NCI-H2029 (cell line): ENCODE data around the gene FMNL1.
"Not testable (repeated sequence)": the region's sequence is repeated elsewhere in the genome, so short reads cannot be mapped to it uniquely, and the experiment has no call there.

ENCODE experiments used
- DNase-seq: peaks from one replicate; lab custom pipeline; 2025; lab: John Stamatoyannopoulos, UW

The FMNL1 gene, protein sequence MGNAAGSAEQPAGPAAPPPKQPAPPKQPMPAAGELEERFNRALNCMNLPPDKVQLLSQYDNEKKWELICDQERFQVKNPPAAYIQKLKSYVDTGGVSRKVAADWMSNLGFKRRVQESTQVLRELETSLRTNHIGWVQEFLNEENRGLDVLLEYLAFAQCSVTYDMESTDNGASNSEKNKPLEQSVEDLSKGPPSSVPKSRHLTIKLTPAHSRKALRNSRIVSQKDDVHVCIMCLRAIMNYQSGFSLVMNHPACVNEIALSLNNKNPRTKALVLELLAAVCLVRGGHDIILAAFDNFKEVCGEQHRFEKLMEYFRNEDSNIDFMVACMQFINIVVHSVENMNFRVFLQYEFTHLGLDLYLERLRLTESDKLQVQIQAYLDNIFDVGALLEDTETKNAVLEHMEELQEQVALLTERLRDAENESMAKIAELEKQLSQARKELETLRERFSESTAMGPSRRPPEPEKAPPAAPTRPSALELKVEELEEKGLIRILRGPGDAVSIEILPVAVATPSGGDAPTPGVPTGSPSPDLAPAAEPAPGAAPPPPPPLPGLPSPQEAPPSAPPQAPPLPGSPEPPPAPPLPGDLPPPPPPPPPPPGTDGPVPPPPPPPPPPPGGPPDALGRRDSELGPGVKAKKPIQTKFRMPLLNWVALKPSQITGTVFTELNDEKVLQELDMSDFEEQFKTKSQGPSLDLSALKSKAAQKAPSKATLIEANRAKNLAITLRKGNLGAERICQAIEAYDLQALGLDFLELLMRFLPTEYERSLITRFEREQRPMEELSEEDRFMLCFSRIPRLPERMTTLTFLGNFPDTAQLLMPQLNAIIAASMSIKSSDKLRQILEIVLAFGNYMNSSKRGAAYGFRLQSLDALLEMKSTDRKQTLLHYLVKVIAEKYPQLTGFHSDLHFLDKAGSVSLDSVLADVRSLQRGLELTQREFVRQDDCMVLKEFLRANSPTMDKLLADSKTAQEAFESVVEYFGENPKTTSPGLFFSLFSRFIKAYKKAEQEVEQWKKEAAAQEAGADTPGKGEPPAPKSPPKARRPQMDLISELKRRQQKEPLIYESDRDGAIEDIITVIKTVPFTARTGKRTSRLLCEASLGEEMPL

DNA sequence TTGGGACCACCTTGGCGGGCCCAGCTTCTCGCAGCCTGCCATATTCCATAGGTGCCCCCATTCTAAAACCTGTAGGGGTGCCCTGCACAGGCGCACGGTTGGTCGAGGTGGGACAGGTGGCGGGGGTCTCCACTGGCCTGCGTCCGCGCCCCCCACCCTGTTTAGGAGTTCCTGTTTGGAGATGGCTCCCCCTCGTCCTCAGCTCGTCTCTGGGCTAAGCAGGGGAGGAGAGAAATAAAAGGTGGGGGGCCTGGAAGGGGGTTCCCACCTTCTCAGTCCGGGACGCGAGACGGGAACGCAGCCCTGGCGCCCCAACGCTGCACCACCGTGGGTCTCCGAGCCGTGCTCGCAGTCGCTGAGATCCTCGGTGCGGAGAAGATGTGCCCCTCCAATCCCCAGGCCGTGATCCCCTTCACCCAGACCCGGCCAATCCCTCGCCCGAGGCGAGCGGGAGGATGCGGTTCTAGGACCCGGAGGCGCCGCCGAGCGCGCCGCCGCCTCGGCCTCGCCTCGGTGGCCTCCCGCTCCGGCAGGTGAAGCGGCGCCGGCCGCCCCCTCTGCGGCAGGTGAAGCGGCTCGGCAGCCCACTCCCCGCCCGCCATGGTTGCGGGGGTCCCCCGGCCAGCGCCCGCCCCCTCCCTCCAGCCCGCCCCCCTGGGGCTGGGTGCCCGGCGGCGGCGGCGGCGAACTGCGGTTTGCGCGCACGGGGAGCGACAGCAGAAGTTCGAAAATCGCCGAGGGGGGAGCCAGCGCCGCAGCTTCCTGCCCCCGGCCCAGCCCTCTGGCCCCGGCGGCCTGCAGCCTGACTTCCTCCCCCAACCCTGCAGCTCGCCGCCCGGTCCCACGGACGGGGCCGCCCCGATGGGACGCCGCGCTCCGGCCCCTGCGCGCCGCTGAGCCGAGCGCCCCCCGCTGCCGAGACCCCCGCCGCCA lies at the start of gene FMNL1:
FMNL1 (plus strand) TSS at position 805 of the 933 bp plus-strand sequence. CDS start 240 bp downstream, outside the sequence.
- DNase-seq: no peak

DNA sequence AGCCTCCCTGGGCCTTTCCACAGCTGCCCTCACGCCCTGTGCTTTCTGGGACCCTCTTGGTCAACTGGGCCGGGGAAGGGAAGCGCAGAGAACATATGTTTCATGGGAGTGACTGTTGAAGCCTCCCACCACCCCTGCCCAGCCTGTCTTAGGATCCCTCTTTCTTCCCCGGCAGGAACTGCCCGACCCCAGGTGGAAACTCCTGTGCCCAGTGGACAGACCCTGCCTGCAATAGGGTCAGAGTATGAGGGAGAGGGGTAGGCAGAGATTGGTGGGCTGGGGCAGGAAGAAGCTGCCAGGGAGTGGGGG lies 49.5 kb upstream of the FMNL1 start:
- DNase-seq: no peak

DNA sequence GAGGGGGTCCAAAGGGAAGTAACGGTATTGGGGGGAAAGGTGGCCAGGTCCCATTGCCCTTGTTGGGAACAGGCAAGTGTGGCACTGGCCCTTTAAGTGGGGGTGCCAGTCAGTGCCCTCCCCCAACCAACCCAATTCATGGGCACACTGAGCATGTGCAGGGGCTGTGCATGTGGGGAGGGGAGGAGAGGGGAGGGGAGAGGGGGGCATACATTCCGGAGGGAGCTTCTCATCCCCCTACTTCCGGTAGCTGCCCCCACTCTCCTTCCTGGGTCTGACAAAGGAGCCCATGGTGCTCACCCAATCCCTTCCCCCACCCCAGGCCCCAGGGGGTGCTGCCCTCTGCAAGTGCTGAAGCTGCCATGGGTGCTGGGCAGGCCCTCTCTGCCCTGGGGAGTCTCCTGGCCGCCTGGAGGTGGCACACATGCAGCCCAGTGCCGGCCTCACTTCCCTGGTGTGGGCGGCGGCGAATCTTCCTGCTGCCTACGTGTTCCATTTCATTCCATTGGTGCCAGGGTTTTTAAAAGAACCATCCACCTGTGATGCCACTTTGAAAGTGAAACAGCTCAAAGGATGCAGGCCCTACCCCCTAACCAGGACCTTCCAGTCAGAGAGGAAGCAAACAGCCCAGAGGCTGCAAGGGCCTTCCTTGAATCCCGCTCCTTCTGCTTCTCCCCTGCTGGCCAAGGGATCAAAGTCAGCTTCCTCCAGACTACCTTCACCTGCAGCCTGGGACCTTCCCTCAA lies 49.0 kb upstream of the FMNL1 start:
- DNase-seq: peak; percentile 60

DNA sequence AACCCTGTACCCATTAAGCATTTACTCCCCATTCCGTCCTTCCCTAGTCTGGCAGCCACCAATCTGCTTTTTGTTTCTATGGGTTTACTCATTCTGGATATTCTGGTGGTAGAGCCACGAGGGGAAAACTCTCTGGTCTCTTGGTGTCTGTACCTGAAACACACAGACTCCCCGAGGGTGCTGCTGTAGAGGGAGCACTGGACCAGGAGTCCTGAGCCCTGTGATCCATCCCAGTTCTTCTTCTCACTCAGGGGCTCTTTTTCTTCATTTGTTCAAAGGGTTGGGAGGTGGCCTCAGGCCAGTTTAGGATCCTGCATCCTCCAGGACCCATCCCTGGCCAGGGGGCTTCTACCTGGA lies 45.9 kb upstream of the FMNL1 start:
- DNase-seq: no peak

DNA sequence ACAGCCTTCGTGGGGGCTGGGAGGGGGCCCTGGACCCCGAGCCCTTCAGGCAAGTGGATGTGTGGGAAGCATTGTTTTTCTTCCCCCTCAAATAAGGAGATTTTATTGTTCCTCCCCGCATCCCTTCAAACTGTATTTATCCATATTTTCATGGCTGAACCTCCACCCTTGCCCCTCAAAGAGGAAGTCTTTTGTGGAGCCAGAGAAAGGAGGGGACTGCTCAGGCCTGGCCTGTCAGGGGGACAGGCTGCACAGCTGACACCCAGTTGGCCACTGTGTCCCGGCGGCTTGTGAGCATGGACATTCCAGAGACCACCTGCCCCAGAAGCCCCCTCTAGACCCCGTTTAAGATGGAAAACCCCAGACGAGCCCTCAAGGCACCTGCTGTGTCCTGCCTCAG lies 44.1 kb upstream of the FMNL1 start:
- no peak for DNase-seq

DNA sequence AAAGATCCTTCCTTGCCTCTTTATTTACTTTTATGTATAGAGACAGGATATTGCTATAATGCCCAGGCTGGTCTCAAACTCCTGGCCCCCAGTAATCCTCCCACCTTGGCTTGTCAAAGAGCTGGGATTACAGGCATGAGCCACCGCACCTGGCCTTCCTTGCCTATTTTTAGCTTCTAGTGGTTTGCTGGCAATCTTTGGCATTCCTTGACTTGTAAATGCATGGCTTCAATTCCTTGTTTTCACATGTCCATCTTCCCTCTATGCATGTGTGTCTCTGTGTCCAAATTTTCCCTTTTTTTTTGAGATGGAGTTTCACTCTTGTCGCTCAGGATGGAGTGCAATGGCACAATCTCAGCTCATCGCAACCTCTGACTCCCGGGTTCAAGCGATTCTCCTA lies 37.5 kb upstream of the FMNL1 start:
- DNase-seq: no peak

DNA sequence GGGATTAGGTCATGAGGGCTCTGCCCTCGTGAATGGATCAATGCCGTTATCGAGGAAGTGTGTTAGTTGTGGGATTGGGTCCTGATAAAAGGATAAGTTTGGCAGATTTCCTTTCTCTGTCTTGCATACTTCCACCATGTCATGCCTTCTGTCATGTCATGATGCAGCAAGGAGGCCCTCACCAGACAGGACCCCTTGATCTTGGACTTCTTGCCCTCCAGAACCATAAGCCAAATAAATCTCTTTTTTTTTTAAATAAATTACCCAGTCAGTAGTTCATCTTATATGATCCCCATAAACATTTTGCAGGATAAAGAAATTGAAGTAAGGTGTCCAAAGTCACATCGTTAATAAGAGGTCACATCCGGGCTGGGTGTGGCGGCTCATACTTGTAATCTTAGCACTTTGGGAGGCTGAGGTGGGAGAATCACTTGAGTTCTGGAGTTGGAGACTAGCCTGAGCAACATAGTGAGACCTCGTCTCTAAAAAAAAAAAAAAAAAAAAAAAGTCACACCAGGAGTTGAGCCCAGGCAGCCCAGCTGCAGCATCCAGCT lies 34.8 kb upstream of the FMNL1 start:
- no peak for DNase-seq

DNA sequence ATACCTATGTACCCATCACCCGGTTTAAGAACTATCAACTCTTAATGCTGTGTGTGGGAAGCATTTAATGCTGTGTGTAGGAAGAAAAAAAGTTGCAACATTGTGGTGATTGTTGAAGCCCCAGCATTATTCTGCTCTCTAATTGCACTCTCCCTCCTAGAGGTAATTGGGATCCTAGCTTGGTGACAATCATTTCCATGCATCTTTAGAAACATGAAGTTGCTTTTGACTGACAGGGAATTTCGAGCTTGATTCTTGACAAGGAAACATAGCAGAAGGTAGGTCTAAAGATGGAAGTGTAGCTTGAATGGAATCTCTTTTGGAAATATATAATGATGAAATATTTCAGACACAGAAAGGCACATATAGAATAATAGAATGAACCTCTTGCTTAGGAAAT lies 32.7 kb upstream of the FMNL1 start:
- no peak for DNase-seq

DNA sequence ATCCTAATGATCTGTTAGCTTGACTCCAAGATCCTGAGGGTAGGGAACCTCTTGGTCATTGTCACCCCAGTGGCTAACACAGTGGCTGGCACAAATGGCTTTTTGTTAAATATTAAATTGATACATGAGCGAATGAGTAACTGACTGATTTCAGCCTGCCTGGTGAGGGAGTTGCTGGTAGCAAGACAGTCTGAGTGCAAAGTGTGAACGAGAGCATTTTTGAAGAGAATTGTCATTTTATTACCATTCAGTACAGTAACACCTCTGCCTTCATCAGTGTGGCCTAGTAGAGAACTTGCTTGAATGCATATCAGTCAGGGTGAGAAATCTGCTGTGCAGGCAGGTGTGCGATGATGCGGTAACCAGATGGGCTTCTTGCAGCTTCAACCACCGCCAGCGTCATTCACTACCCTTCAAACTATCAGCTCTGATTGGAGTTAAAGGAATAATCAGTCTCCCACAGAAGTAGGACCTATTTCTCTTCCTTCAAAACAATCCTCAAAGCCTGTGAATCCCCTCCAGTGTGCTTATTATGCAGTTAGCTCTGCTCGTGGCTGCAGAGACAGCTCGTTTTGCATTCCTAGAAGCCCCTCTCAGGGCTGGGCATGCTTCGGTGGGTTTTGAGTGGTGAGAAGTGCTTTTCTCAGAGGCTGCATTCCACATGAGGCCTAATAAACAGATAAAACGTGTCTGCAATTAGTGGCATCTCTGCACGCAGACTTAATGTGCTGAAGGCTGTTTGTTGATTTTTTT lies 31.0 kb upstream of the FMNL1 start:
- DNase-seq: no peak

DNA sequence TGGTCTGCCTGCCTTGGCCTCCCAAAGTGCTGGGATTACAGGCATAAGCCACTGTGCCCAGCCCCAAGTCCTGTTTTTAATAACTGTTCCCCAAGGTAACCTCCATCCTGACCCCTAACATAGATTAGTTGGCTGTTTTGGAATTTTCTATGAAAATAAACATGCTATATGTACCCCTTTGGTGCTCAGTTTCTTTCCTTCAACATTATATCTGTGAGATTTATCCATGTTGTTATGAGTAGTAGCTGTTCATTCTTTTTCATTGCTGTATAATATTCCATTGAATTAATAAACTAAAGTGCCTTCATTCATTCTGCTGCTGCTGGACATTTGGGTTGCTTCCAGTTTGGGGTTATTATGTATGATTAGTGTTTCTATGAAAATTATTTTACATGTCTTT lies 26.3 kb upstream of the FMNL1 start:
- DNase-seq: no peak

DNA sequence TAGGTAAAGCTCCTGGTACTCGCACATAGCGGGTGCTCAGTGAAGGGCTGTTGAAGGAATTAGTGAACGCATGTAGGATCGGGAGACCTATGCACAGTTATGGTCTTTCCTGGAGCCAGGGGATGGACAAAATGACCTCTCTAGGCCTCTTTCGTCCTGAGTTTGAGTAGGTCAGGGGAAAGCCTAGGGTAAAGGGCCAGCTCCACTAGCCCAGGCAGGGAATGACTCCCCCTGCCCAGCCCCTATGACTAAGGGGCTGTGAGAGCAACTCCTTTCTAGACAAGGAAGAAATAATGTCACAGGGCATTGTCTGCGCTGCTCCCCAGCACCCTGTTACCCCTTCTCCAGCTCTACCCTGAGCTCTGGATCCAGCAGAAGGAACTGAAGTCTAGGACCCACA lies 24.6 kb upstream of the FMNL1 start:
- no peak for DNase-seq

DNA sequence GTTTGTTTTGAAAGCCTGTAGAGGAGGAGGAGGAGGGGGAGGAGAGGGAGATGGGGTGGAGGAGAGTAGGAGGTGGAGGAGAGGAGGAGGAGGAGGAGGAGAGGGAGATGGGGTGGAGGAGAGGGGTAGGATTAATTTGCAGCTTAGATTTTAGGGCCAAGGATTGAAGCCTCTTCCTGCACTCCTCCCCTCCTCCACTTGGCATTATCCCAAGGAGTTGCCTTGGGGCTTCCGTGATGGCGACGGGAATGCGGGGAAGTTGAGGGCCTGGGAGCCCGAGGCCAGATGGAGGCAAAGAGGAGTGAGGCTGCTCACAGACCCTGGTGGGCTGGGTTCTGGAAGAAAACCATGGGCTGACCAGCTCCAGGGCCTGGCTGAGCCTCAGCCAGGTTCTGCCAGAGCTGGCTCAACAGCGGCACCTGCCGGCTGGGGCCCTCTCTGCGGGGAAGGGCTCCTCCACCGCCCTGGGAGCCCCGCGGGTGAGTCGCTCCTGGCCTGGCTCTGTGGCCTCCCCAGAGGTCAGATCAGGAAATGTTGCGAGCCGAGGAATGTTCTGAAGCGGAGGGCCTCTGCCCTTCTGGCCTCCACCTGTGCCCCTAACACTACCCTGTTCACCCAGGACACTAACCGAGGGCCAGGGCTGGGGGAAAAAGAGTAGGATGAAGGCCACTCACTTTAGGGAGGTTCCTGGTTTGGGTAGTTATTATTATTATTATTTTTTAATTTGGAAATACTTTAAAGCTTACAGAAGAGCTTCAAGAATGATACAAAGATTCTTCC lies 23.9 kb upstream of the FMNL1 start:
- peak; percentile 68 for DNase-seq

DNA sequence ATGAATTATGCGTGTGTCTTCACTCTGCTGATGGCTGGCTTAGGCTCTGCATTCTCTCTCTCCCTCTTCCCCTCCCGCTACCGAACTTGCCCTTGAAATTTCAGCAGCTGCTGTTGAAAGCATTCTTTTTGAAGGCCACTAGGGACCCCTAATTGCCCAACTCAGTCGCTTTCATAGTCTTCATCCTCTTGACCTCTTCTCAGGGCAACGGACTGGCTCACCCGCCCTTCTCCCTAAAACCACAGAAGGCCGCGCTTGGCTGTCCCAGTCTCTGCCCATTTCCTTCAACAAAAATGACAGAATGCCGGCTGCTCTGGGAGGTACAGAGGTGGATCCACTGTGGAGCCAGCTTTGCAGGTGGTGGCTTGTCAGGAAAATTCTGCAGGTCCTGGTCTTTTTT lies 21.0 kb upstream of the FMNL1 start:
- no peak for DNase-seq

DNA sequence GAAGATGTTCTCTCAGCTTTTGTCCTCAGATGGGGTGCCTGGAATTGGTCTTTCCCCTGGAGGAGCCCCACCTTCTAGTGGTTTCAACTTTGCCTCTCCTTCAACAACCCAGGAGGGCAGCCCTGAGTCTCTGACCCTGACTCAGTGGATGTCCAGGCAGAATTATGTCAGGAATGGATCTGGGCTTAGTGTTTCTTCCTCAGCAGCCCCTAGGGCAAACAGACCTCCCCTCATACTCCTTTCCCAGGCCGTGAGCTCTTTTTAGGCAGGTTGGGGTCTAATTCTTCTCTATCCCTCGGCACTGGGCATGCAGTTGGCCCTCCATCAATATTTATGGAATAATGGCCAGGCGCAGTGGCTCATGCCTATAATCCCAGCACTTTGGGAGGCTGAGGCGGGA lies 20.2 kb upstream of the FMNL1 start:
- DNase-seq: no peak

DNA sequence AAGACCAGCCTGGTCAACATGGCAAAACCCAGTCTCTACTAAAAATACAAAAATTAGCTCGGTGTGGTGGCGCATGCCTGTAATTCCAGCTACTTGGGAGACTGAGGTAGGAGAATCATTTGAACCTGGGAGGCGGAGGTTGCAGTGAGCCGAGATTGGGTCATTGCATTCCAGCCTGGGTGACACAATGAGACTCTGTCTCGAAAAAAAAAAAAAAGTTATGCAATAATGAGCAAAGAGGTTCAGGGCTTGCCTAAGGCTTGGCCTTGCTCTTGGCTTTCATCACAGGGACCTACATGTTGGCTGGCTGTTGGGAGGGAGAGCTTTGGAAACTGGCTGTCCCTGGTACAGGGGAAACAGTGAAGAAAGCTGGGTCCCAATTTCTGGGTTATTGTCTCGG lies 19.8 kb upstream of the FMNL1 start:
- not testable (repeated sequence) for DNase-seq

DNA sequence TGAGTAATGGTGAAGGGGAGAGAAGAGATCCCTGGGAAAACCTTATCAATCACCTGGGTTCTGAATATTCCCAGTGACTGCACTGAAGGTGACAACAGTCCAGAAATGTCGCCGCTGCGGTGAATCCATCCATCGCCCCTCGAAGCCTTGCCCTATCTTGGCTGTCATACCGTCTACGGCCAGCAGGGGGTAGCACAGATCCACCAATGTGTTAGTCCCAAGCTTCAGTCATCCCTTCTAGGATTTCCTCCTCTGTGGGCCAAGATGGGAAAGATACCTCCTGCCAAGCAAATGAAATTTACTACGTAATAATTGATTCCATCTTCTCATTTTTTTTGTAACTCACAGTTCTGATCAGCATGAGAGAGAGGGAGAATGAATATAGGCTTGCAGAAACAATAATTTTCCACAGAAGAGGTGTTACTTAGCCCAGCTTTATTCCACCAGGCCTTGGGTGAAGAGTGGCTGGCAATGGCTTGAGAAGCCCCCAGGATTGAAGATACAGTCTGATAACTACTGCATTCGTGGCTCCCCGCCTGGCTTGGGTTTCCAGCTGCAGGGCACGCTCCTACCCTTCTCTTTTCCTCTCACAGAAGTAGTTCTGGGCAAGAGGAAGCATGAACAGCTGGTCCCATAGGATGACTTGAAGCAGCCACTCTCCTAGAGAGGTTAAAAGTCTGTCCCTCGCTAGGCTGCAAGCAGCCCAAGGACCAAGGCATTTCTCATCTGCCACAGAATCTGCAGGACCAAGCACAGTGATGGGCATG lies 2.6 kb upstream of the FMNL1 start:
- peak; percentile 37 for DNase-seq

DNA sequence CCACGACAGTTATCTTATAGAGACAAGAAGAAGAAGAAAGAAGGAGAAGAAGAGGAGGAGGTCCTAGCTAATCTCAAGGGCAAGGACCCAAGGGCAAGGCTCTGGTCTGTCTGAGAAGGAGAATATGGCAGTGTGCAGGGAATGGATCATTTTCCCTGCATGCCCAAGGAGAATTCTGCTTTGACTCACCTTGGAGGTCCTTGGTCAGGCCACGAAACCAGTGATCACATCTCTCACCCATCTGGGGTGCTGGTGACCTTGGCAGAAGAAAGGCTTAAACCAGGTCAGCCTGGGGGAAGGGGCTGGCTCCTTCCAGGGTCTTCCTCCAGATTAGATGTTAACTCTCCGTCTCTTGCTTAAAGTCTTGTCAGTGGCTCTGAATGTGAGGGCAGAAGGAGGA lies 1.6 kb upstream of the FMNL1 start:
- DNase-seq: no peak

DNA sequence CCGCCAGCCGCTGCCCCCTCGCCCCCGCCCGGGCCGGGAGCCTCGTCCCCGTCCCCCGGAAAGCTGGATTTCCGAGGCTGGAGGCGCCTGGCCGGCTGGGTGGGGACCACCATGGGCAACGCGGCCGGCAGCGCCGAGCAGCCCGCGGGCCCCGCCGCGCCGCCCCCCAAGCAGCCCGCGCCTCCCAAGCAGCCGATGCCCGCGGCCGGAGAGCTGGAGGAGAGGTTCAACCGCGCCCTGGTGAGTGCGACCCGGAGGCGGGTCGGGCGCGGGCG lies 266 bp downstream of the FMNL1 start:
- DNase-seq: no peak
